Endometrium (tissue), 2 donors: ENCODE measurements around the gene PROZ.
"Not testable (repeated sequence)": the region's sequence is repeated elsewhere in the genome, so short reads cannot be mapped to it uniquely, and the experiment has no call there.

Source experiments
- FAIRE-seq: peaks from 2 replicates; lab custom pipeline; 2012; peaks lifted over from hg19 to GRCh38; lab: Jason Lieb, UNC
- donor health status: control.
- donor health status: control.

Gene PROZ

DNA sequence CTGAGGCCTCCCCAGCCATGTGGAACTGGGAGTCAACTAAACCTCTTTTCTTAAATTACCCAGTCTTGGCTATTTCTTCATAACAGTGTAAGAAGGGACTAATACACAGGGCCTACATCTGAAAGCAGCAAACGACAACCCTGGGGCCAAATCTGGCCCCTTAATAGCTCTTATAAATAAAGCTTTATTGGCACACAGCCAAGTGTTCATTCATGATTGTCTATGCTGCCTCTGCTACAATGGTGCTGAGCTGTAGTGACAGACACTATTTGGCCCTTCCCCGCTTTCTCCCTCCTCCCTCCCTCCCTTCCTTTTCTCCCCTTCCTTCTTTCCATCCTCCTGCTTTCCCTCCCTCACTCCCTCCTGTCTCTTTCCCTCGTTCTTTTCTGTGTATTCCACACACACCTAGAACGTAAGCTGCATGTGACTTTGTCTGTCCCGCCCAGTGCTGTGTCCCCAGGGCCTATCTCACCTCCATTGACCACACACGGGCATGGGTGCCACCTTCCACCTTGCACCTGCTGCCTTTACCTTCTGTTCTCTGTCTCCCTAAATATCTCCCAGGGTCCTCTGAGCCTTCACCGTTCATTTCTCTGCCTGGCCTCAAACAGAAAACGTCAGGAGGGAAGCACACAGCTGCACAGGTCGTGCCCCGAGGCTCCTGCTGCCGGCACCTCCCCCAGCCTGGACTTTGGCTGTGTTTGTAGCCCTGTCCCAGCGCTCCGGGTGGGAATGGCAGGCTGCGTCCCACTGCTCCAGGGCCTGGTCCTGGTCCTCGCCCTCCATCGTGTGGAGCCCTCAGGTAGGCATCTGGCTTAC, at the start of gene PROZ:
Gene PROZ (plus strand): TSS at position 720 of the 819 bp plus-strand sequence. CDS start 13 bp downstream, at position 733.
- FAIRE-seq: no peak

- no peak for FAIRE-seq
Observed at GRCh38 chr13:113109151-113110047, 49.0 kb upstream of the PROZ start.

- FAIRE-seq: no peak
Observed at GRCh38 chr13:113110048-113110851, 48.2 kb upstream of the PROZ start.

DNA sequence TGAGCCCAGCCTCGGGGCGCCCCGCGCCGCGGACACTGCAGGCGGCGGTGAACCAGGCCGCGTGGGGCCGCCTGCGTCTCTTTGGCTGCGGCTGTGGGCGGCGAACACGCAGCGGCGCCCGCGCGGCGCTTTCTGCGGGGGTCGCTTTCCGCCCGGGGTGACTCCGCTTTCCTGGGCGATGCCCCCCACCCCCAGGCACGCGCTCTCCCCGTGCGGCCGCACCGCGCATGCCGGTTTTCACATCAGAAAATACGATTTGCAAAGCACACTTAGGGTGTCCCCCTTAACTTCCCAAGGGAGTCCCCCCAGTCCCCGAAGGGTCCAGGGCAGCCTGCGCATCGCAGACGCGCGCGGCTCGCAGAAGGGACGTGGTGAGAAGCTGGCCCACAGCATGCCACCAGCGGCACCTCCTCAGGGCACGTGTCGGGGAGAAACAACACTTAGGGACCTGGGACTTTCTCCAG, 47.6 kb upstream of the PROZ start:
- FAIRE-seq: no peak

- not testable (repeated sequence) for FAIRE-seq
Observed at GRCh38 chr13:113111821-113112220, 46.6 kb upstream of the PROZ start.

GRCh38 chr13:113112475-113112874, 46.0 kb upstream of the PROZ start:
- not testable (repeated sequence) for FAIRE-seq

DNA sequence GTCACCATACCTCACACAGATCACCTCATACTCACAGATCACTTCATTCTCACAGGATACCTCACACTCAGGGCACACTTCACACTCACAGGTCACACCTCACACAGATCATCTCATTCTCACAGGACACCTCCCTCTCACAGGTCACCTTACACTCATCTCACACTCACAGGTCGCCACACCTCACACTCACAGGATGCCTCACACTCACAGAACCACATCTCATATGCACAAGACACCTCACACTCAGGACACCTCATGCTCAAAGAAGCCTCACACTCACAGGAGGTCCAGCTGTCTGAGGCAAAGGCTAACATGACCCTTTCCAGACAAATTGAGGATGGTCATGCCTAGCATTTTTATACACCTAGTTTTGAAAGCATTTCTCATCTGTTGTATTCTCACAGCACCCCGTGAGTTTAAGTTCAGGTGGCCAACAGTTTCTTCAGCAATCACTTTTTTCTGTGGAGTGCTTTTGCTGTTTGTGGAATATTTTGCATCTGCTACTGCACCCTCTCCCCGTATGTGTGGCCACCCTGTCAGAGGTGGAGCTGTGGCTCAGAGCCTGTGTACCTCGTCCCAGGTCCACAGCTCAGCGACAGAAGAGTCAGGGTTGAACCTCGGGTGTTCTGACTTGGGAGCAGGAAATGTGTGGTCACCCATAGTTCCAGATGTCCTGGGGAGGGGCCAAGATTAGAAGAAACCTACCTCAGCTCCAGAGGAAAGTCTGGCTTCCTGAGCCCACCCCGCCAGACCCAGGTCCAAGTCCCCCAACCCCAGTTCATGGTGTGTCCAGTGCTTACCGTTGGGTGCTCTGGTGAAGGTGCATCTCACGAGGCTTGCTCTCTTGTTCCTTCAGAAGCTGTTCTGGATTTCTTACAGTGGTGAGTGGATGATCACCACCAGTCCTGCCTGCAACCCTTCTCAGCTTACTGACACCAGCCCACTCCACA, 45.3 kb upstream of the PROZ start:
- FAIRE-seq: no peak

DNA sequence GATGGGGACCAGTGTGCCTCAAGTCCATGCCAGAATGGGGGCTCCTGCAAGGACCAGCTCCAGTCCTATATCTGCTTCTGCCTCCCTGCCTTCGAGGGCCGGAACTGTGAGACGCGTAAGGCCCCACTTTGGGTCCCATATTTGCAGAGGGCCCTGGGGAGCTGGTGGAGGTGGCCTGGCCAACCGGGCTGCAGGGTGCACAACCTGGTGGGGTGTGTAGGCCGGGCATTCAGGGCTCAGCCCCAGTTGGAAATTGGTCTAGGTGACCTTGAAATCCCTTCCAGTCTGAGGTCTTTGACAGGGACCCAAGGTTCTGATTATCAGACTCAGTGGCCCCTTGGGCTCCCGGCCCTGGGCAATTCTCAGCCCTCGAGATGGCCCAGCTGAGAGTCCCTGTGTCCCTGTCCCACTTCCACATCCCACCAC, 44.6 kb upstream of the PROZ start:
- no peak for FAIRE-seq

GRCh38 chr13:113114511-113115362, 43.7 kb upstream of the PROZ start:
- FAIRE-seq: no peak

- no peak for FAIRE-seq
Observed at GRCh38 chr13:113115363-113116205, 42.9 kb upstream of the PROZ start.

DNA sequence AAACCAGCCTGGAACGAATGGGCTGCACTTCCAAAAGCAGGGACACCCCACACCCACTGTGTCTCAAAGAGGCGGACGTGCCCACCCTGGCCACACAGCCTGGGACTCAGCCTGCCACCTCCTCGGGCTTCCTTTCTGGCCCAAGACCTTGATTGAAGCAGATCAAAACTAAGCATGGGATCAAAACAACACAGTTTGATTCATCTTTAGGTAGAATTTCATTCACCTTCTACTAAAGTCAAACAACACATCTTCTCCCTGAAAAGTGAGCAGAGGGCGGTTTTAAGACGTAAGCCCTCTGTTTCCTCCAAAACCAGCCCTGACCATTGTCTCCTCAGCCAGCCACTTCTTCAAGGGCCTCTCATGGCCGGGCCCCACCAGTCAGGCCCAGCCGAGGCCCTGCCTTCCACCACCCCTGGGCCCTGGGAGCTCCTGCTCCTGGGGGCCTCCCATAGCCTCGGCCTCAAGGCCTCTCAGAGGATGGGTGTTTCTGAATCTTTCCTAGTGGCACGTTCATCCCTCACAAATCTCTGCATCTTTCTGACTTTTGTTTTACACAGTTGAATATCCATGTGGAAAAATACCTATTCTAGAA, 42.1 kb upstream of the PROZ start:
- no peak for FAIRE-seq

- no peak for FAIRE-seq
Observed at GRCh38 chr13:113116871-113117271, 41.6 kb upstream of the PROZ start.

GRCh38 chr13:113117335-113117872, 41.0 kb upstream of the PROZ start:
- FAIRE-seq: no peak

GRCh38 chr13:113117911-113118260, 40.6 kb upstream of the PROZ start:
- no peak for FAIRE-seq

DNA sequence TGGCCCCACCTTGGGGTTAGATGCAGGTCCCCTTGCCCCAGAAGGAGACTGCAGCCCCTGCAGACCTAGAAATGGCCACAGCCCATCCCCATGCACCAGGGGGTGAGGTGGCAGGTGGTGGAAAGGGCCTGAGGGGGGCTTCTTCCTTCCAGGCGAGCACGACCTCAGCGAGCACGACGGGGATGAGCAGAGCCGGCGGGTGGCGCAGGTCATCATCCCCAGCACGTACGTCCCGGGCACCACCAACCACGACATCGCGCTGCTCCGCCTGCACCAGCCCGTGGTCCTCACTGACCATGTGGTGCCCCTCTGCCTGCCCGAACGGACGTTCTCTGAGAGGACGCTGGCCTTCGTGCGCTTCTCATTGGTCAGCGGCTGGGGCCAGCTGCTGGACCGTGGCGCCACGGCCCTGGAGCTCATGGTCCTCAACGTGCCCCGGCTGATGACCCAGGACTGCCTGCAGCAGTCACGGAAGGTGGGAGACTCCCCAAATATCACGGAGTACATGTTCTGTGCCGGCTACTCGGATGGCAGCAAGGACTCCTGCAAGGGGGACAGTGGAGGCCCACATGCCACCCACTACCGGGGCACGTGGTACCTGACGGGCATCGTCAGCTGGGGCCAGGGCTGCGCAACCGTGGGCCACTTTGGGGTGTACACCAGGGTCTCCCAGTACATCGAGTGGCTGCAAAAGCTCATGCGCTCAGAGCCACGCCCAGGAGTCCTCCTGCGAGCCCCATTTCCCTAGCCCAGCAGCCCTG, 40.0 kb upstream of the PROZ start:
- FAIRE-seq: no peak

GRCh38 chr13:113119166-113119821, 39.2 kb upstream of the PROZ start:
- no peak for FAIRE-seq

GRCh38 chr13:113119822-113120189, 38.6 kb upstream of the PROZ start:
- FAIRE-seq: no peak
